Spleen (tissue), 7 donors: Measurements from ENCODE around the gene BCL7C.

Experiments
- CTCF ChIP-seq, 11 experiments: fragments of 200-600 bp in 7 of 11; fragments of 450-650 bp in 4 of 11; sonication (generic) in 4 of 11; IDR thresholded peaks in 8 of 11; conservative IDR thresholded peaks in 3 of 11; 1 replicate in 7 of 11; 2 replicates in 4 of 11; pipeline versions ENCODE4 v1.4.0 to v1.8.0; 2016 to 2021; ENCODE audit warnings: antibody characterized with exemption in 11 of 11, inconsistent platforms in 4 of 11, mild to moderate bottlenecking in 1 of 11
- POLR2AphosphoS5 ChIP-seq, 3 donors: sonication (generic); formaldehyde crosslinking; IDR thresholded peaks; one replicate each; pipeline ENCODE4 v1.5.1; 2017; ENCODE audit warnings: antibody characterized with exemption in 3 of 3
- donor health status: DM: no; HTN: no; CAD: no; lungs with moderate emphysema.
- donor health status: DM: no; HTN: no; CAD: no.
- donor health status: DM: no; HTN: no; CAD: no.

DNA sequence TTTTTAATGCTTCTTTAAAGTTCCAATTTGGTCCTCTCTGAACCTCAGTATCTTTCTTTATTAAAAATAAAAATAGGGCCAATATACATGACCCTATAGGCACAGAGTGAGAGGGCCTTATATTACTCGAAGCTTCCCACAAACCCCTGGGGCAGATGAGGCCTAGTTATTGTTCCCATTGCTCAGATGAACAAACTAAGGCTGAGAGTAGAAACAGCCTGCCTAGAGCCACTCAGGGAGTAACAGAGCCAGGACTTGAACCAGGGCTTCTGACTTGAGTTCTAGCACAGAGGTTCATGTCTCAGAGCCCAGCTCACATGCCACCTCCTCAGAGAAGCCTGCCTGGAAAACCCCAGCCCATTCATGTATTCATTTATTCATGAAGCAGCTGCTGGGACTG lies 7.7 kb downstream of the BCL7C start:
- TF ChIP-seq CTCF (IDR thresholded peaks at IDR 0.05 in 8 of 11, conservative IDR thresholded peaks at IDR 0.05 in 3 of 11): no peak
- no peak for TF ChIP-seq POLR2AphosphoS5 (IDR thresholded peaks at IDR 0.05)
